H9 (cell line): Measurements from ENCODE around the gene ERICH6. TPM values are rescaled to one million over a fixed set of nuclear protein-coding genes. Genes with fewer than 3 reads are reported as not detected.
A peak's percentile ranks its signal among the peaks of the same experiment; 100 is the strongest.

Experiments
- DNase-seq: peaks from one replicate; pipeline ENCODE4 v3.0.0-alpha.2; 2017
- H2AFZ ChIP-seq: one replicate; pipeline ENCODE4 v1.6.1; 2013; ENCODE audit warnings: mild to moderate bottlenecking, low read length, control low read depth, moderate library complexity
- H2AK5ac ChIP-seq: 2 replicates; pipeline ENCODE4 v1.6.1; 2013; ENCODE audit warnings: low read length, control low read depth, mixed read lengths; ENCODE audit not compliant: insufficient read length
- H2BK120ac ChIP-seq: one replicate; pipeline ENCODE4 v1.6.1; 2013; ENCODE audit warnings: low read depth, mild to moderate bottlenecking, low read length, control low read depth, inconsistent platforms; ENCODE audit not compliant: poor library complexity, severe bottlenecking
- H2BK12ac ChIP-seq: 2 replicates; pipeline ENCODE4 v1.6.1; 2013; ENCODE audit warnings: low read length, control low read depth, mixed read lengths, low read depth; ENCODE audit not compliant: insufficient read length
- H2BK15ac ChIP-seq: 2 replicates; pipeline ENCODE4 v1.6.1; 2013; ENCODE audit warnings: low read depth, low read length, control low read depth
- H2BK20ac ChIP-seq: one replicate; pipeline ENCODE4 v1.6.1; 2013; ENCODE audit warnings: low read depth, mild to moderate bottlenecking, low read length, control low read depth, inconsistent platforms; ENCODE audit not compliant: poor library complexity, severe bottlenecking
- H2BK5ac ChIP-seq: 2 replicates; pipeline ENCODE4 v1.6.1; 2013; ENCODE audit warnings: low read length, control low read depth, mixed read lengths; ENCODE audit not compliant: insufficient read length
- H3K14ac ChIP-seq: 2 replicates; pipeline ENCODE4 v1.6.1; 2013; ENCODE audit warnings: low read length, control low read depth; ENCODE audit not compliant: insufficient read depth
- H3K18ac ChIP-seq: 2 replicates; pipeline ENCODE4 v1.6.1; 2013; ENCODE audit warnings: low read depth, mild to moderate bottlenecking, mixed read lengths, low read length, control low read depth; ENCODE audit not compliant: insufficient read length
- H3K23ac ChIP-seq: 2 replicates; pipeline ENCODE4 v1.6.1; 2013; ENCODE audit warnings: low read length, control low read depth, mixed read lengths, low read depth; ENCODE audit not compliant: insufficient read length
- H3K23me2 ChIP-seq: 2 replicates; pipeline ENCODE4 v1.6.1; 2013; ENCODE audit warnings: low read depth, mild to moderate bottlenecking, mixed read lengths, low read length, control low read depth; ENCODE audit not compliant: insufficient read length, poor library complexity, severe bottlenecking
- H3K27ac ChIP-seq: 2 replicates; pipeline ENCODE4 v1.5.1; 2013; ENCODE audit warnings: low read length, control low read depth, mixed read lengths, low read depth; ENCODE audit not compliant: insufficient read length
- H3K27me3 ChIP-seq: 2 replicates; pipeline ENCODE4 v1.6.1; 2013; ENCODE audit warnings: low read length, control low read depth, inconsistent platforms; ENCODE audit not compliant: insufficient read depth
- H3K4ac ChIP-seq: 2 replicates; pipeline ENCODE4 v1.6.1; 2013; ENCODE audit warnings: low read depth, mild to moderate bottlenecking, control low read depth, inconsistent platforms, low read length, moderate library complexity
- H3K4me1 ChIP-seq: 2 replicates; pipeline ENCODE4 v1.6.1; 2013; ENCODE audit warnings: low read length, control low read depth, inconsistent platforms; ENCODE audit not compliant: insufficient read depth
- H3K4me2 ChIP-seq: 2 replicates; pipeline ENCODE4 v1.6.1; 2013; ENCODE audit warnings: low read length, control low read depth, mixed read lengths; ENCODE audit not compliant: insufficient read length, insufficient read depth
- H3K56ac ChIP-seq: 2 replicates; pipeline ENCODE4 v1.6.1; 2013; ENCODE audit warnings: low read depth, mild to moderate bottlenecking, mixed read lengths, low read length, control low read depth; ENCODE audit not compliant: insufficient read length
- H3K79me1 ChIP-seq: 2 replicates; pipeline ENCODE4 v1.6.1; 2013; ENCODE audit warnings: low read depth, mild to moderate bottlenecking, moderate library complexity, low read length, control low read depth, inconsistent platforms; ENCODE audit not compliant: insufficient read depth, poor library complexity, severe bottlenecking
- H3K79me2 ChIP-seq: 2 replicates; pipeline ENCODE4 v1.6.1; 2013; ENCODE audit warnings: low read length, control low read depth, inconsistent platforms; ENCODE audit not compliant: insufficient read depth
- H3K9ac ChIP-seq: 2 replicates; pipeline ENCODE4 v1.6.1; 2013; ENCODE audit warnings: low read length, control low read depth, mixed read lengths; ENCODE audit not compliant: insufficient read length; ENCODE audit errors: extremely low read depth
- H3K9me3 ChIP-seq: one replicate; pipeline ENCODE4 v1.6.1; 2013; ENCODE audit warnings: low read depth, low read length, inconsistent platforms; ENCODE audit not compliant: control insufficient read depth
- H3T11ph ChIP-seq: one replicate; pipeline ENCODE4 v1.6.1; 2013; ENCODE audit warnings: mild to moderate bottlenecking, low read length, control low read depth, inconsistent platforms
- H4K20me1 ChIP-seq: one replicate; pipeline ENCODE4 v1.6.1; 2013; ENCODE audit not compliant: control insufficient read depth, insufficient read length, insufficient read depth
- H4K5ac ChIP-seq: 2 replicates; pipeline ENCODE4 v1.6.1; 2013; ENCODE audit warnings: low read depth, mild to moderate bottlenecking, mixed read lengths, low read length, control low read depth; ENCODE audit not compliant: insufficient read length
- H4K8ac ChIP-seq: replicated peaks from 2 replicates; pipeline ENCODE4 v1.6.1; 2013; ENCODE audit warnings: low read length, control low read depth, mixed read lengths, low read depth; ENCODE audit not compliant: insufficient read length
- H4K91ac ChIP-seq: 2 replicates; pipeline ENCODE4 v1.6.1; 2013; ENCODE audit warnings: low read depth, mild to moderate bottlenecking, moderate library complexity, mixed read lengths, low read length, control low read depth; ENCODE audit not compliant: insufficient read length
- H3K27ac Mint-ChIP-seq, 3 experiments: 2 replicates in 2 of 3; 3 replicates in 1 of 3; pipeline ENCODE4 v1.8.0; 2020 to 2021; ENCODE audit warnings: mixed read lengths in 3 of 3, mild to moderate bottlenecking in 1 of 3, moderate library complexity in 1 of 3
- H3K27me3 Mint-ChIP-seq: 2 replicates; pipeline ENCODE4 v1.8.0; 2021; ENCODE audit warnings: low read depth, mild to moderate bottlenecking, moderate library complexity, mixed read lengths
- H3K36me3 Mint-ChIP-seq, 3 experiments: 2 replicates in 2 of 3; 3 replicates in 1 of 3; pipeline ENCODE4 v1.8.0; 2020 to 2021; ENCODE audit warnings: low read depth in 3 of 3, mixed read lengths in 3 of 3; ENCODE audit not compliant: insufficient read depth in 1 of 3
- H3K4me1 Mint-ChIP-seq, 2 experiments: 2 replicates each; pipeline ENCODE4 v1.8.0; 2020; ENCODE audit warnings: mixed read lengths in 2 of 2
- H3K4me3 Mint-ChIP-seq, 2 experiments: 2 replicates in 1 of 2; 3 replicates in 1 of 2; pipeline ENCODE4 v1.8.0; 2020 to 2021; ENCODE audit warnings: mild to moderate bottlenecking in 2 of 2, mixed read lengths in 2 of 2, moderate library complexity in 1 of 2
- H3K9me3 Mint-ChIP-seq, 2 experiments: 2 replicates in 1 of 2; 3 replicates in 1 of 2; pipeline ENCODE4 v1.8.0; 2020; ENCODE audit warnings: mild to moderate bottlenecking in 2 of 2, mixed read lengths in 2 of 2, moderate library complexity in 1 of 2
- CTCF ChIP-seq: fragments of 200-600 bp; sonication (generic); conservative IDR thresholded peaks from 3 replicates; pipeline ENCODE4 v1.8.0; 2021; ENCODE audit warnings: antibody characterized with exemption, mild to moderate bottlenecking
- WGBS: extraction: QIAGEN DNeasy Blood & Tissue Kit; methylation state at CpG from one replicate; pipeline ENCODE4 v1.1.7; 2013; ENCODE audit warnings: missing lambda C conversion rate, low lambda C conversion rate, mixed read lengths; ENCODE audit not compliant: insufficient read length; ENCODE audit errors: extremely low coverage; 5-methylcytosine and 5-hydroxymethylcytosine counted together
- total RNA-seq: library from RNA; stranded (reverse); gene quantifications from 2 replicates; pipeline ENCODE4 v1.2.1, GENCODE V29; 2021

ERICH6 gene
- total RNA-seq, 1 experiment from 2014 or later, result not detected

GRCh38 chr3:150737874-150738679 is 34.4 kb upstream of the ERICH6 start:
- Histone ChIP-seq H3K4me2 (no peak overlapping the region), H2AK5ac (no peak overlapping the region), H4K91ac (no peak overlapping the region), H2BK15ac (no peak overlapping the region), H2BK12ac (no peak overlapping the region), H3K27ac (no peak overlapping the region), H3K79me1 (no peaks in the 10 kb centered on the region), H3K18ac (no peak overlapping the region), H4K20me1 (no peaks in the 10 kb centered on the region), H2BK20ac (no peak overlapping the region), H3K14ac (no peak overlapping the region), H4K8ac (no peak overlapping the region), H4K5ac (no peak overlapping the region), H3K4ac (no peak overlapping the region), H3K23ac (no peak overlapping the region), H2BK5ac (no peak overlapping the region), H3K79me2 (no peaks in the 10 kb centered on the region), H3K9me3 (no peaks in the 10 kb centered on the region), H3T11ph (no peak overlapping the region), H3K56ac (no peak overlapping the region), H2BK120ac (no peak overlapping the region), H2AFZ (no peak overlapping the region), H3K9ac (no peak overlapping the region), H3K4me1 (0 out of 2 replicates have a peak, but pooled peaks cover 4% of the 10 kb centered on the region), H3K23me2 (no peaks in the 10 kb centered on the region), H3K27me3 (no peaks in the 10 kb centered on the region)
- peaks cover 39 to 56% of the 10 kb centered on the region in 2 experiments for H3K4me1 Mint-ChIP-seq
- H3K36me3 Mint-ChIP-seq, result peaks cover 0 to 4% (median 4%) of the 10 kb centered on the region in 3 experiments; a peak in 2 of 7 replicates
- no peak overlapping the region for H3K4me3 Mint-ChIP-seq
- no peaks in the 10 kb centered on the region for H3K27me3 Mint-ChIP-seq
- peak overlapping the region in 1 of 3 experiments; percentile 12; a peak in 2 of 7 replicates for H3K27ac Mint-ChIP-seq
- WGBS, result no CpG with 5 or more reads among the region's 2 CpGs
- no peaks in the 10 kb centered on the region for H3K9me3 Mint-ChIP-seq
- peak; percentile 57 for DNase-seq
- no peak for TF ChIP-seq CTCF
